Kasumi-1 (cell line): ENCODE results near the gene NEMP1.
"Not testable (repeated sequence)": the region's sequence is repeated elsewhere in the genome, so short reads cannot be mapped to it uniquely, and the experiment has no call there.

Source experiments
- DNase-seq, 2 experiments: peaks; one replicate each; lab custom pipeline; 2025; lab: John Stamatoyannopoulos, UW

The NEMP1 gene

GRCh38 chr12:57078519-57079404 lies at the start of gene NEMP1:
TSS of gene NEMP1 (minus strand) at chr12:57078791. CDS start at chr12:57078745, 46 bp downstream.
- DNase-seq = peak; percentile 100

GRCh38 chr12:57127726-57128518 lies 49.3 kb upstream of the NEMP1 start, which contains the start of gene LRP1:
TSS of gene LRP1 (plus strand) at chr12:57128483. CDS start at chr12:57128965, 482 bp downstream.
- DNase-seq = peak in 1 of 2 experiments; percentile 28

GRCh38 chr12:57127101-57127725 lies 48.6 kb upstream of the NEMP1 start:
- DNase-seq = no peak

DNA sequence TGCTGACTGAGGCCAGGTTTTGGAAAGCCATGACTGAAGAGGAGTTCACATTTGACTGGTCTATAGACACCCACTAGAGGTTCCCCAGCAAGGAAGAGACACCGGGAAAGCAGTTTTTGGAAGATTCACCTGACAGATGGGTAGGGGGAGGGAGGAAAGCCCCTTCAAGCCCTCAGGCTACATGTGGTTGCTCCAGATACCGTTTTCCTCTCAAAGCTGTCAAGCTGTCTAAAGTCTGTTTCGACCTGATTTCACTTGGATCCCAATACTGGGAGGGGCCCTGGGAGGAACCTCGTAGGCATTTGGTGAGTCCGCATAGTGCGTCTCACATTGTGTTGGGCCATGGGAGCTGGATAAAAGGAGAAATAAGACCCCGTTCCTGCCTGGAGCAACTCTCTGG lies 48.0 kb upstream of the NEMP1 start:
- no peak for DNase-seq

GRCh38 chr12:57126061-57126460 lies 47.5 kb upstream of the NEMP1 start:
- DNase-seq = no peak

DNA sequence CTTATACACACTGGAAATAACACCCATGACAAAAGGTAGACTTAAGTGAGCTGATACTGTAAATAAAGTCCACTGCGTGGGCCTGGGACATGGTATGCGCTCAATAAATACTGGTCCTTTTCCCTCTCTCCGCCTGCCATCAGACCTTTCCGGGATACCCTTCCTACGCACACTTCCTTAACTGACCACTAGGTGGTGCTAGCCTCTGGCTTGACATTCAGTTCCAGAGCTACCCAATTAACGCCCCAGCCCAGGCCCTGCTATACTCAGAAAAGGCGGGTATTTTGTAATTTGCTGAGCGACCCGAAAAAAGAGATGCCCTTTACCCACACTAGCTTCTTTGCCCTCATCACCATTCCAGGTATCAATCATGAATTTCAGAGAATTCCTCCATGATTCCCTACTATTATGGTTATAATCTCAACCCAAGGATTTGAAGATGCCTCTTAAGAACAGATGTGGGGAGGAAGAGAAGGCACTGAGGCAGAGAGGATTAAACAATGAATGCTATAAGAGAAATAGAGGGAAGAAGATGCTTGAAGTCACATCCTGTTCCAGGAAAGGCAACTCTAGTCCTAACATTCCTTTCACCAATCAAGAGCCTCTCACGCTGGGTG lies 45.8 kb upstream of the NEMP1 start:
- peak; percentile 86 to 92 for DNase-seq

DNA sequence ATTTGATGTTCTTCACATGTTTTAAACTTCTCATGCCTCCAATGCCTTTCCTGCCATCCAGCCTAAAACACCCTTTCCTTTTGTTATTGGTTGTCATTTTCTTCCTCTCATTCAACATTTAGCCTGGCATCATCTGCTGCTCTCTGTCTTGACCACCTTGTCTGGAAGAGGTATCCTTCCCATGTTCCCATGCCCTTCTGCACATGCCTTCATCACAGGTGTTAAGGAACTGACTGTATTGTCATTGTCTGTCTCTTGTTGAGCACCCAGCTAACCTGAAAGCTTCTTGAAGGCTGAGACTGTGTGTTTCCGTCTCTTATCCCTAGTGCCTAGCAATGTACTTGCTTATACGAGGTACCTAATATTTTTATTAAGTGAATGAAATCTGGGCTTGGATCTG lies 45.2 kb upstream of the NEMP1 start:
- no peak for DNase-seq

DNA sequence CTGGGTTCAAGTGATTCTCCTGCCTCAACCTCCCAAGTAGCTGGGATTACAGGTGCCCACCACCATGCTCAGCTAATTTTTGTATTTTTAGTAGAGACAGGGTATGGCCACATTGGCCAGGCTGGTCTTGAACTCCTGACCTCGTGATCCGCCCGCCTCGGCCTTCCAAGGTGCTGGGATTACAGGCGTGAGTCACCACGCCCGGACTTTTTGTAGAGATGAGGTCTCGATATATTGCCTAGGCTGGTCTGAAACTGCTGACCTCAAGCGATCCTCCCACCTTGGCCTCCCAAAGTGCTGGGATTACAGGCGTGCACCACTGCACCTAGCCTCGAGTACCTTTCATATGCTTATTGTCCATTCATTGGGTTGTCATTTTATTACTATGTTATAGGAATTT lies 42.1 kb upstream of the NEMP1 start:
- DNase-seq = not testable (repeated sequence)

- no peak for DNase-seq
Observed at GRCh38 chr12:57119294-57120085, 40.9 kb upstream of the NEMP1 start.

GRCh38 chr12:57118711-57119271 lies 40.2 kb upstream of the NEMP1 start:
- peak; percentile 58 to 65 for DNase-seq

- DNase-seq = no peak
Observed at GRCh38 chr12:57116580-57117281, 38.1 kb upstream of the NEMP1 start.

DNA sequence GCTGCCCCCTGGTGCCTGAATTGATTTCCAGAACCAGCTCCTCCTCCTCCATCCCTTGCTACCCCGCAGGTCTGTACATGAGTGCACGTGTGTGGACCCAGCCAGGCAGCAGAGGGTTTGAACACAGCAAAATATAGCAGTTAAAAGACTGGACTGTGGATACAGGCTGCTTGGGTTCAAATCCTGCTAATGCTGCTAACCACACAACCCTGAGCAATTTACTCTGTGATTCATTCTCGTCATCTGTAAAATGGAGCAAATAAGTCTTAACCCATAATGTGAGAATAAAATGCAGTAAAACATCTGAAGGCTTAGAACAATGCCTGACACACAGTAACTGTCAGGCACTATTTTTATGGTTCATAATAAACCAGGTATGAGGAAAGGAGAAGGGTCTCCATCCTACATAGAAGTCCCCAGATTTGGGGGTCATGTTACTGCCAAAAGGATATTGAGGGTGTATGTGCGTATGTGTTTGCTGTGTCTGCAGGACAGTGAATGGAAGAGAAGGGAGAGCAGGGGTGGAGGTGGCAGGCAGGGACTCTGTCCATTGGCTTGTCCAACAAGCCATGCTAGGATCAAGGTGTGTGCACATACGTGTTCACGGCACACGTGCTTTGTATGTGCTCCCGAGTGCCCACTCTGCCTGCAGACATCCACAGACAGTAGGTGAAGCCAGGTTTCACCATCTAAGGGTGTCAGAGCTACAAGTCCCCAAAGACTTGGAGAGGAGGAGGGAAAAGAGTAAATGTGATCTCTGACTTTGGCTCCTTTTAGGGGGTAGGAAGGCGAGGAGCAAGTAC lies 34.1 kb upstream of the NEMP1 start:
- DNase-seq = no peak

DNA sequence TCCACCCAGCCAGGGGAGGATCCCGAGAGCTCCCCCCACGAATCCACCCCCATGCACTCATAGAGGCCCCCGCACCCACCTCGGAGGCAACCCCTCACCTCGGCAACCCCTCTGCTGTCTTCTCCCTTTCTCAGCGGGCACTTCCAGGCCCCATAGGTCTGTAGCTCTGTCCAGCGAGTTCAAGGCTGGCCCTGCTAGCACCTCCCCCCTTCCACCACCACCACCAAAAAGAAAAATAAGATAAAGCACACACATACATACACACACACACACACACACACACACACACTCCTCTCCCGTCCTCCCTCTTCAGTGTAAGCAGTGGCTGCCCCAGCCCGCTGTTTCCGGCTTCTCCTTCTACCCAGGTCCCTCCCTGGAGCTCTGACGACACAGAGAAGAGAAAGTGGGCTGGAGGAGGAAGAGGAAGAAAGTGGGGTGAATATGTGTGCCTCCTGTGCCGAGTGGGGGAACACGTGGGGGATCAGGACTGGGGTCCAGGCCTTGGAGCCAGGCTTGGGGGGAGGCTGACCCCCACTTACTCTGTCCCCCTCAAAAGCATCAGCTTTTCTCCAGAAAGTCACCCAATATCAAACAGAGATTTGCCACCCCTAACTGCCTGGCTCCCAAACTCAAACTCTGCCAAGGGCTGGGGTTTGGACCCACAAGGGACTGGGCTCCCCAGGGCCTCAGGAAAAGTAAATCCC lies 32.6 kb upstream of the NEMP1 start, which contains the start of gene STAT6:
STAT6 (minus strand) TSS at position 332 of the 704 bp plus-strand sequence. CDS start 3,084 bp downstream, outside the sequence.
- DNase-seq = peak; percentile 95 to 96

GRCh38 chr12:57110104-57111030 lies 31.8 kb upstream of the NEMP1 start:
- peak; percentile 48 to 79 for DNase-seq

DNA sequence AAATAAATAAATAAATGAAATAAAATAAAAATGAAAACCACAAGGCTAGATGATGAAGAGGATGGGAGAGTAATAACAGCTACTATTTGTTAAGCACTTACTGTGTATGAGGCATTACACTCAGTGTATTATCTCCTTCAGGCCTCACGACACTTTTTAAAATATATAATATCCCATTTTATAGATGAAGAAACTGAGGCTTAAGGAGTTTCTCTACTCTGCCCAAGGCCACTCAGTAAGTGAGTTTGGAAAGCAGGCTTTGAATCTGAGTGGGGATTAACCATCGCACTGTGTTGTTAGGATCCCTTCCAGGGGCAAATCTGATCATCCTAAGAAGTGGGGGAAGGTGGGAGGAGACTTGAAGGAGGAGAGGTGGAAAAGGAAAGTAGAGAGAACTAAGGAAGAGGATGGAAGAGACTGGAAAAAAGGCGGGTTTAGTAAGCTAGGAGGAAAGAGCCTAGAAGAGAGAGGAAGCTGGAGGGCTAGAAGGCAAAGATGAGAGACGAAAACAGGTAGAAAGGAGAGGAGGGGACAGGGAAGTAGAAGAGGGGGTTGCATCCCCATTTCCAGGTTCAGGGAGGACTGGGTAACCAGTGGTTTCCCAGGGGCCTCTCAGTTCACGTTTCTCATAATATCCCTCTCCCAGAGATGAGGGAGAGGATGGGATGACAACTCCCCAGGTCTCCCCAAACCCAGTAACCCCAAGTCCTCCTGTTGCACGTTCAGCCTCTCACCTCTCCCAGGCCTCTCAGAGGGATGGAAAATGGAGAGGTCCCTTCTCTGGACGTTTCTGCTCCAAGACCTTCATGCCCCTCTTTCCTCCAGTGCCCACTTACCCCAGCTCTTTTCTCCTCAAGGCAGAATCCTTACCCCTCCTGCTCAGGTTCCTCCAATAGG lies 30.9 kb upstream of the NEMP1 start:
- no peak for DNase-seq

DNA sequence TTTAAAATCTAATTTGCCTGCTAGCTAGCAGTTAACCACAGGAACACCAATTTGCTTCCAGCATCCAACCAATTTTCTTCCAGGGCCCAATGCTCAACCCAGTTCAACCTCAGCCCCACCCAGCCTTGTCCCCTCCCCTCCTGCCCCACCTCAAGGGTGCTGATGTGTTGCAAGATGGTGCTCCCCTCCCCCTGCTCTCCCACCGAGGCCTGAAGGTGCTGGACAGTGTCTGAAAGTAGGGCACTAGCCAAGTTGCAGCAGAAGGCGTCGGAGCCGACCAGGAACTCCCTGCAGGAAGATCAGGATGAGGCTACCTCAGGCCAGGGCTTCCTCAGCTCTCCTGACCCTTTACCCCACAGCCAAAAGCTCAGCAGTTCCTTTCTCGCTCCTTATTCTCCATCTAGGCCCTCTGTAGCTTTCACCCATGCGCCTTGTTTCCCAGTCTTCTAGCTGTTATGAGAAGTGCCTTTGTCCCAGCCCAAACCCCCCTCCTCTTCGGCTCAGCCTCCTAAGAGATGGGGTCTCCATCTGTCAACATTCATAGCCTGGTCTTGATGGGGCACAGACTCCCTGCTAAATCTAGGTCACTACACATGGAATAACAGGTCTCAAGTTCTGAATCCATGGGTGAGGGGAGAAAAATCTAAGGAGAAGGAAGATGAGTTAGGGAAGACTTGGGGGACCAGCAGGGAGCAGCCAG lies 29.0 kb upstream of the NEMP1 start:
- no peak for DNase-seq
